ENCODE results near the gene CASP10. TPM values are rescaled to one million over a fixed set of nuclear protein-coding genes. Genes with fewer than 3 reads are reported as not detected.

Gene CASP10
- total and polyA plus RNA-seq, 2 experiments from 2014 or later = 2.9 to 5.1 TPM

DNA sequence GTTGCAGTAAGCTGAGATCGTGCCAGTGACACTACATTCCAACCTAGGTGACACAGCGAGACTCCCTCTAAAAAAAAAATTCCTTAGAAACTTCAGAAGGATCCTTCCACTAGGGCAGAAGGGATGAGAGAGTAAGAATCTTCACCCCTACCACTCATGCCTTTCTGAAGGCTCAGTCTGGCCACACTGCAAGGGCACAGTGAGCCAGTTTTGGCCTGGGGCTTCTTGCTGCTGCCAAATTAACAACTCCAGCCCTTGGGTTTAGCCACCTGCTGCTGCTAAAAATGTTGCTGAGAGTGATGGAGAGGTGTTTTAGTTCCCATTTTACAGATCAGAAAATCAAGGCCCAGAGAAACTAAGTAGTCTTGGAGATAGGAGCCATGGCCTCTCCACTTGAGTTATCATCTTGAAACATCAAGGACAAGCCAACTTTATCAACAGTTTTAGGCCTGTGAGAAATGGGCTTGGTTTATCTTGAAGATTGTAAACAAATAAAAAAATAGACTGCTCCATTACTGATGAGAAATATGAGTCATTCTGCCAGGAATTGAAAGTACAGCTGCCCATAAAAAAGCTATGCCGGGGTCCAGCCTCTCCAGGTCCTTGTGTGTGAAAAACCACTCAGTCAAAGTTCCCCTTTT, 45.5 kb downstream of the CASP10 start:
- Histone ChIP-seq H2AFZ (no peak overlapping the region), H3K4me2 (ENCODE audit: unreplicated experiment) (no peak overlapping the region), H3K27me3 (replicated peaks; ENCODE audit: insufficient read depth) (no peaks in the 10 kb centered on the region), H3K27ac (no peak overlapping the region), H3K9ac (no peak overlapping the region), H3K4me3 (no peak overlapping the region), H3K36me3 (ENCODE audit: low read depth) (no peaks in the 10 kb centered on the region), H4K20me1 (ENCODE audit: insufficient read depth) (no peaks in the 10 kb centered on the region), H3K9me3 (ENCODE audit: low read depth) (no peaks in the 10 kb centered on the region), H3K4me1 (ENCODE audit: insufficient read depth) (peaks cover 7% of the 10 kb centered on the region; the same call in 1 of the 2 replicates), H3F3A (ENCODE audit: insufficient read depth) (no peaks in the 10 kb centered on the region), H3K9me2 (ENCODE audit: insufficient read depth) (no peaks in the 10 kb centered on the region), H3K79me2 (ENCODE audit: insufficient read depth) (no peaks in the 10 kb centered on the region)
- TF ChIP-seq EZH2phosphoT487 (IDR thresholded peaks at IDR 0.05; ENCODE audit: insufficient read depth, low read depth) (no peak), EZH2 (IDR thresholded peaks at IDR 0.05; ENCODE audit: insufficient read depth, poor library complexity, severe bottlenecking) (no peak)
- DNase-seq = peak; percentile 33
- WGBS, 2 experiments (ENCODE audit: low coverage in 1 of 2, low lambda C conversion rate in 2 of 2, missing lambda C conversion rate in 2 of 2) = 65 to 70% methylated on average over 3 of the region's 3 CpGs
- in situ Hi-C loops (cut with MboI) = no loop called here

DNA sequence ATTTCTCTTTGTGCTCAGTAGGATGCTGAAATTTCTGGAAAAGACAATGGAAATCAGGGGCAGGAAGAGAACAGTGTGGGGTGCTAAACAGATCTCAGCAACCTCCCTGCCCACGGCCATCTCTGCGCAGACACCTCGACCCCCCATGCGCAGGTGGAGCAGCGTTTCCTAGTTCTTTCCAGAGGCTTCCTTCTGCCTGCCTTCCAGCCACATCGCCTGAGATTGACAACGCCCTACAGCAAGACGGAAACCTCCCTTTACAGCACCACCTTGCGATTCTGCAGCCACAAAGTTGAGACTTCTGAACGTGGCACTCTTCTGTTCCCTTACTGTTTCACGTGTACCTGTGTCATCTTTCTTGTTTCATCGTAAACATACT, 46.0 kb downstream of the CASP10 start:
- Histone ChIP-seq H3K4me3 (no peak overlapping the region), H3F3A (ENCODE audit: insufficient read depth) (no peaks in the 10 kb centered on the region), H4K20me1 (ENCODE audit: insufficient read depth) (no peaks in the 10 kb centered on the region), H3K27me3 (replicated peaks; ENCODE audit: insufficient read depth) (no peaks in the 10 kb centered on the region), H3K79me2 (ENCODE audit: insufficient read depth) (no peaks in the 10 kb centered on the region), H3K27ac (no peak overlapping the region), H3K9ac (no peak overlapping the region), H3K4me2 (ENCODE audit: unreplicated experiment) (no peak overlapping the region), H3K4me1 (ENCODE audit: insufficient read depth) (peaks cover 7% of the 10 kb centered on the region; the same call in 1 of the 2 replicates), H2AFZ (no peak overlapping the region), H3K9me3 (ENCODE audit: low read depth) (no peaks in the 10 kb centered on the region), H3K9me2 (ENCODE audit: insufficient read depth) (no peaks in the 10 kb centered on the region), H3K36me3 (ENCODE audit: low read depth) (no peaks in the 10 kb centered on the region)
- 80 to 83% methylated on average over 12 of the region's 12 CpGs for WGBS, 2 experiments (ENCODE audit: low coverage in 1 of 2, low lambda C conversion rate in 2 of 2, missing lambda C conversion rate in 2 of 2)
- in situ Hi-C loops (cut with MboI) = no loop called here
- TF ChIP-seq EZH2 (IDR thresholded peaks at IDR 0.05; ENCODE audit: insufficient read depth, poor library complexity, severe bottlenecking) = no peak
- no peak for TF ChIP-seq EZH2phosphoT487 (IDR thresholded peaks at IDR 0.05; ENCODE audit: insufficient read depth, low read depth)
- DNase-seq = no peak

DNA sequence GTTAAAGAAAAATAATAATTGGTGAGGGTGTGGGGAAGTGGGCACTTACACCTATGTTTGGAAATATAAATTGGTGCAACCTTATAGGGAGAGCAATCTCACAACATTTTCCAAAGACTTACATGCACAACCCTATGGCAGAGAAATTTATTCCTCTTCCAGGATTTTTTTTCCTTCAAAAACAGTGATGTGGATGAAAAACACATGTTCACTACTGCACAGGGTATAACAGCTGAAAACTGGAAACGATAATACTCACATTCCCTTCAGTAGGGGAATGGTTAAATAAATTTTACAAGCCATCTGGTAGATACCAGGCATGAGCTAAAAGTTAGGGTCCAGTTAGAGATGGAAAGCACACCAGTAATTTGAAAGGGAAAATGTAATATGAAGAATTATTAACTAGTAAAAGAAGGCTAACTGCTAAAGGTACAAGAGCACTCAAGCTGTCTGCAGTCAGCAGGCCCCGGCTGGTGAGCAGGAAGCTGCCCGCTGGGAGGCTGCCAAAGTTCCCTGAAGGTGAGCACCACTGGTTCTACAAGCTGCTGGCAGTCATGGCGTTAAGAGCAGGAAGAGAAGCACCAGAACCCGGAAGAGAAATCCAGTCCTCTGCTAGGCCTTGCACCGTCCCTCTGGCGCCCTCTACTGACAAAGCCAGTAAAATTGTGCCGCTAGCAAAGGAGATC, 49.0 kb downstream of the CASP10 start:
- in situ Hi-C loops (cut with MboI) = no loop called here
- no peaks in the 10 kb centered on the region for H4K20me1 ChIP-seq (ENCODE audit: insufficient read depth)
- peak overlapping the region; percentile 22 for H3K27ac ChIP-seq
- no peaks in the 10 kb centered on the region for H3K9me3 ChIP-seq (ENCODE audit: low read depth)
- H2AFZ ChIP-seq = peak overlapping the region; percentile 97
- H3F3A ChIP-seq (ENCODE audit: insufficient read depth) = no peaks in the 10 kb centered on the region
- H3K4me1 ChIP-seq (ENCODE audit: insufficient read depth) = peaks cover 30% of the 10 kb centered on the region
- H3K4me2 ChIP-seq (ENCODE audit: unreplicated experiment) = peak overlapping the region; percentile 25
- H3K79me2 ChIP-seq (ENCODE audit: insufficient read depth) = no peaks in the 10 kb centered on the region
- TF ChIP-seq EZH2phosphoT487 (IDR thresholded peaks at IDR 0.05; ENCODE audit: insufficient read depth, low read depth) (no peak), EZH2 (IDR thresholded peaks at IDR 0.05; ENCODE audit: insufficient read depth, poor library complexity, severe bottlenecking) (no peak)
- H3K9ac ChIP-seq = peak overlapping the region; percentile 45
- H3K27me3 ChIP-seq (replicated peaks; ENCODE audit: insufficient read depth) = no peaks in the 10 kb centered on the region
- H3K9me2 ChIP-seq (ENCODE audit: insufficient read depth) = no peaks in the 10 kb centered on the region
- H3K4me3 ChIP-seq = peak overlapping the region; percentile 34; the same call in 1 of the 2 replicates
- 3% methylated on average over 8 of the region's 8 CpGs for WGBS, 2 experiments (ENCODE audit: low coverage in 1 of 2, low lambda C conversion rate in 2 of 2, missing lambda C conversion rate in 2 of 2)
- peak; percentile 94 for DNase-seq
- H3K36me3 ChIP-seq (ENCODE audit: low read depth) = no peaks in the 10 kb centered on the region

DNA sequence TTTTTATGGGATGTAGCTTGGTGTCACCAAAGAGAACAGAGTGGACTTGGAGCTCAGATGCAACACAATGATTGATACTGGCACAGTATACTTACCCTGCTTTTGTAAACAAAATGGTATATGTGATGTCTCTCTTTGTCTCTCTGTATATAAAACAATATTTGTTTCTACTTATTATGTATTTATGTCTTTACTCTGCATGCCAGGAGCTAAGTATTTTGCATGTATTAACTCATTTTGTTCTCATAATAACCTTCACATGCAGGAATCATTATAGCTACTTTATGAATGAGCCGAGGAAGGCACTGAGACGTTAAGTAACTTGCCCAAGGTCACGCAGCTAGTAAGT, 49.5 kb downstream of the CASP10 start:
- H3K9me3 ChIP-seq (ENCODE audit: low read depth) = no peaks in the 10 kb centered on the region
- in situ Hi-C loops (cut with MboI) = no loop called here
- H3F3A ChIP-seq (ENCODE audit: insufficient read depth) = no peaks in the 10 kb centered on the region
- H3K27me3 ChIP-seq (replicated peaks; ENCODE audit: insufficient read depth) = no peaks in the 10 kb centered on the region
- no peak overlapping the region for H3K4me3 ChIP-seq
- H3K4me1 ChIP-seq (ENCODE audit: insufficient read depth) = peaks cover 33% of the 10 kb centered on the region
- H3K9ac ChIP-seq = no peak overlapping the region
- no peak overlapping the region for H3K27ac ChIP-seq
- WGBS, 2 experiments (ENCODE audit: low coverage in 1 of 2, low lambda C conversion rate in 2 of 2, missing lambda C conversion rate in 2 of 2) = 37 to 39% methylated on average over 3 of the region's 3 CpGs
- DNase-seq = no peak
- H3K36me3 ChIP-seq (ENCODE audit: low read depth) = no peaks in the 10 kb centered on the region
- H3K9me2 ChIP-seq (ENCODE audit: insufficient read depth) = no peaks in the 10 kb centered on the region
- H4K20me1 ChIP-seq (ENCODE audit: insufficient read depth) = no peaks in the 10 kb centered on the region
- H2AFZ ChIP-seq = peak overlapping the region; percentile 97
- H3K4me2 ChIP-seq (ENCODE audit: unreplicated experiment) = no peak overlapping the region
- TF ChIP-seq EZH2phosphoT487 (IDR thresholded peaks at IDR 0.05; ENCODE audit: insufficient read depth, low read depth) (no peak), EZH2 (IDR thresholded peaks at IDR 0.05; ENCODE audit: insufficient read depth, poor library complexity, severe bottlenecking) (no peak)
- H3K79me2 ChIP-seq (ENCODE audit: insufficient read depth) = no peaks in the 10 kb centered on the region

Measured in GM23248 (cell line).